ENCODE data around the gene ITGB7. TPM values are rescaled to one million over a fixed set of nuclear protein-coding genes. Genes with fewer than 3 reads are reported as not detected.
A peak's percentile ranks its signal among the peaks of the same experiment; 100 is the strongest.
"Not testable (repeated sequence)": the region's sequence is repeated elsewhere in the genome, so short reads cannot be mapped to it uniquely, and the experiment has no call there.

The ITGB7 gene
- total RNA-seq, 1 experiment from 2014 or later = 29.2 TPM

DNA sequence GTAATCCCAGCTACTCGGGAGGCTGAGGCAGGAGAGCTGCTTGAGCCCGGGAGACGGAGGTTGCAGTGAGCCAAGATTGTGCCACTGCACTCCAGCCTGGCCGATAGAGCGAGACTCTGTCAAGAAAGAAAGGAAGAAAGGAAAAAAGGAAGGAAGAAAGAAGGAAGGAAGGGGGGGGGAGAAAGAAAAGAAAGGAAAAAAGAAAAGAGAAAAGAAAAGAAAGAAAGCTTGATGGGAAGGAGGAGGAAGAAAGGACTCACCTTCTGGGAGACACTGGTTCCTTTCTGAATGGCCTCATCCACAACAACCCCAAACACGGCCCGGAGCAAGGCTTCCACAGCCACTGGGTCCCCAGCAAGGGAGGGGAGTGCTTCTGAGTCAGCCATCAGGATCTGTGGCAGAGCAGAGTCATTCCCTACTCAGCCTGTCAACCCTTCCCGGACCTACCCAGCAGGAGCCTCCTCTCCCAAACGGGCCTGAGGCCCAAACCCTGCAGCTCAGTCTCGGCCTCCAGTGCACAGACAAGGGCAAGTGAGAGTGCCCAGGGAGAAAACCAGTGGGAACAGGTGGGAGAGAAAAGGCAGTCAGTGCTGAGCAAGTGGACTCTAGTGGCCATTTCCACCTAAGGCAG lies 33.9 kb downstream of the ITGB7 start:
- in situ Hi-C loops (cut with HindIII; ENCODE audit: low pct_unique_long_range_greater_than_20kb, low sequenced_read_pairs) = no loop called here

DNA sequence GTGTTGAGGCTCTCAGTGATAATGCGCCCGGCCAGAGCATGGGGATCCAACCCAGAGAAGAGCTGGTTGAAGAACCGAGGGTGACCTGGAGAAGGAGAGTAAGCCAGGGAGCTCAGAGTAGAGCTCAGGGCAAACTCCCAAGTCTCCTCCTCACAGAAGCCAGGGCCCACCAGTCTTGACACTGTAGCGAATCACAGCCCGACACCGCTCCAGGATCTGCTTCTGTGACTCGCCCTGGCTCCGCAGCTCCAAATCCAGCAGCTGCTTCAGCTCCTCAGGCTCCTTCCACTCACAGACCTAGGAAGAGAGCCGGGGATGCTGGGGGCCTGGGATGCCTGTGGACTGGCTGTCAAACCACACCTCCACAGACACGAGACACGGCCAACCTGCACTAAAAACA lies 34.7 kb downstream of the ITGB7 start:
- no peak for DNase-seq (ENCODE audit: low read depth, low spot score)
- in situ Hi-C loops (cut with HindIII; ENCODE audit: low pct_unique_long_range_greater_than_20kb, low sequenced_read_pairs) = no loop called here

More for the DNA sequence above, 33.9 kb downstream of the ITGB7 start:
- no peak for DNase-seq (ENCODE audit: low read depth, low spot score)

DNA sequence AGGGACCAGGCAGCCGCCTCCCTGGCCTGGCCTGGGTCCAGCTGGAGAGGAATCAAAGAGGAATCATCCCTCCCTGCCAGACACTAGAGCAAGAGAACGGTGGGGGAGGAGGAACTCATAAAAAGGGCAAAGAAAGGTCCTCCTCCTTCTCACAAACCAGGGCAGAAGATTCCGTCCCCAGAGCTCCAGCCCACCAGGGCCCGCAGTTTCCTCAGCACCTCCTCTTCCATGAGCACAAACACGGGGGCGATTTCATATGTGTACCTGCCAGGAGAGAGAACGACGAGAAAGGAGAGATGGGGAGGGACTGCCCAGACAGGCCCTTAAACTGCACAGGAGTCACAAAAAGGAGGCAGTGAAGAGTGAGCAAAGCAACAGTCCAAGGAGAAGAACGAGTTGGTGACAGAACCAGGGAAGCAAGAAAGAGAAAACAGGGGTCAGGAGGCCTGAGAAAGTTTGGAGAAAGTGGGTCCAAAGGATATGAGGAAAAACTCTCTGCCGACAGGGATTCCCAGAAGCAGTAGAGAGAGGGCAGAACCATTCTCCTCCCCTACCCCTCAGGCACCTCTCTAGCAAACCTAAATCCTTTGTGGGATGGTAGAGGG lies 35.2 kb downstream of the ITGB7 start:
- DNase-seq (ENCODE audit: low read depth, low spot score) = no peak
- in situ Hi-C loops (cut with HindIII; ENCODE audit: low pct_unique_long_range_greater_than_20kb, low sequenced_read_pairs) = no loop called here

GRCh38 chr12:53170876-53171724 lies 36.0 kb downstream of the ITGB7 start:
- no peak for DNase-seq (ENCODE audit: low read depth, low spot score)
- in situ Hi-C loops (cut with HindIII; ENCODE audit: low pct_unique_long_range_greater_than_20kb, low sequenced_read_pairs) = no loop called here

DNA sequence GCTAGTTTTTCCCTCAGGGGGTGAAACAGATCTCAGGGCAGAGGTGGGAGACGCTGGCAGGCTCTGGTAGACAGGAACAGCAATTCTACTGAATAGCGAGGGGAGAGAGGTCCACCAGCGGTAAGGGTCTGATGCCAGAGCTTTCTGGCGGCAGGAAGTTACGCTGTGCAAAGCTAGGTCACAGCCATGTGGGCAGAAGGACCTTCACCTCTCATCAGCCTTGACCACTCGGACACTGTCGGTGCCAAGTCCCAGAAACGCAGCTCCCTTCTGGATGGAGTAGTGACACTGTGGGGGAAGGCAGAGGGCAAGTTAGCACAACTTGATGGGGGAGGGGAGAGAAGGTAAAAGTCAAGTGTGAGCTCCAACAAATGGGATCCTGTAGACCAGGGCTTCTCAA lies 36.8 kb downstream of the ITGB7 start:
- no peak for DNase-seq (ENCODE audit: low read depth, low spot score)
- in situ Hi-C loops (cut with HindIII; ENCODE audit: low pct_unique_long_range_greater_than_20kb, low sequenced_read_pairs) = no loop called here

GRCh38 chr12:53169644-53170043 lies 37.4 kb downstream of the ITGB7 start:
- in situ Hi-C loops (cut with HindIII; ENCODE audit: low pct_unique_long_range_greater_than_20kb, low sequenced_read_pairs) = no loop called here
- no peak for DNase-seq (ENCODE audit: low read depth, low spot score)

- DNase-seq (ENCODE audit: low read depth, low spot score) = no peak
- in situ Hi-C loops (cut with HindIII; ENCODE audit: low pct_unique_long_range_greater_than_20kb, low sequenced_read_pairs) = no loop called here
Observed at GRCh38 chr12:53166837-53167236, 40.2 kb downstream of the ITGB7 start.

DNA sequence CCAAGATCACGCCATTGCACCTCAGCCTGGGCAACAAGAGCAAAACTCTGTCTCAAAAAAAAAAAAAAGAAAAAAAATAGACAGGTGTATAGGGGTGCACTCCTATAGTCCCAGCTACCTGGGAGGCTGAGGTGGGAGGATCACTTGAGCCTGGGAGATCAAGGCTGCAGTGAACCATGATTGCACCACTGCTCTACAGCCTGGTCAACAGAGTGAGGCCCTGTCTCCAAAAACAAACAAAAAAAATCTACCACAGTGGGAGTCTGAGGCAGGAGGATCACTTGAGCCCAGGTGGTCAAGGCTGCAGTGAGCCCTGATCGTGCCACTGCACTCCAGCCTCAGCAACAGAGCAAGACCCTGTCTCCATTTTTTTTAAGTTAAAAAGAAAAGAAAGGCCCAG lies 44.0 kb downstream of the ITGB7 start:
- in situ Hi-C loops (cut with HindIII; ENCODE audit: low pct_unique_long_range_greater_than_20kb, low sequenced_read_pairs); DNase-seq (ENCODE audit: low read depth, low spot score): not testable (repeated sequence)

- in situ Hi-C loops (cut with HindIII; ENCODE audit: low pct_unique_long_range_greater_than_20kb, low sequenced_read_pairs) = no loop called here
- no peak for DNase-seq (ENCODE audit: low read depth, low spot score)
Observed at GRCh38 chr12:53161119-53161911, 45.7 kb downstream of the ITGB7 start.

GRCh38 chr12:53160673-53161072 lies 46.4 kb downstream of the ITGB7 start:
- in situ Hi-C loops (cut with HindIII; ENCODE audit: low pct_unique_long_range_greater_than_20kb, low sequenced_read_pairs) = no loop called here
- no peak for DNase-seq (ENCODE audit: low read depth, low spot score)

GRCh38 chr12:53160000-53160399 lies 47.1 kb downstream of the ITGB7 start:
- DNase-seq (ENCODE audit: low read depth, low spot score) = no peak
- in situ Hi-C loops (cut with HindIII; ENCODE audit: low pct_unique_long_range_greater_than_20kb, low sequenced_read_pairs) = no loop called here

DNA sequence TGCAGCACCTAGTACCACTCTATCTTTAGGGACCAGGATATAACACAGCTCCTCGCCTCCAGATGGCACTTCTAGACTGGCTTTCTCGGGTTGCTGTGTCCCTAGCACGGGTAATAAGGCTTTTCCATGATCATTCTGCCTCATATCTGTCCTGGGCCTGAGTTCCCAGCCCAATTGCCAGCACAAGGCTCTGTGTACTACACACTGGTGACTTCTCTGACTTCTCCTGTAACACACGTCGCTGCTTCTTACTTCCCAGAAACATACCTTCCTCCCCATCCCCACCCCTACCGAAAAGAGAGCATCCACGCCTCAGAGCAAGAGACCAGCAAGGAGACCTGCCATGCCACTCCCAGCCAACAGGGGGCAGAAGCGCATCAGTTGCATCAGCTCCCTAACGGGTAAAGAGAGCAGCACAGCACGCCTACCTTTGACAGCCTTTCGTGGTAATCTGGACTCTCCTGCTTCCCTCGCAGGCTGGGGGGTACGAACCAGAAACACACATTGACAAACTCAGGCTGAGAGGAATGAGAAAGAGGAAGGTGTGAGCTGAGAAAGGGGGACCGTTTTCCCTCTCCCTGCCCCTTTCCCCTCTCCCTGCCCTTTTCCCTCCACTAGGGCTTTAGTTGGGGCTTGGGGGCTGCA lies 47.7 kb downstream of the ITGB7 start:
- in situ Hi-C loops (cut with HindIII; ENCODE audit: low pct_unique_long_range_greater_than_20kb, low sequenced_read_pairs) = no loop called here
- peak; percentile 88 for DNase-seq (ENCODE audit: low read depth, low spot score)

DNA sequence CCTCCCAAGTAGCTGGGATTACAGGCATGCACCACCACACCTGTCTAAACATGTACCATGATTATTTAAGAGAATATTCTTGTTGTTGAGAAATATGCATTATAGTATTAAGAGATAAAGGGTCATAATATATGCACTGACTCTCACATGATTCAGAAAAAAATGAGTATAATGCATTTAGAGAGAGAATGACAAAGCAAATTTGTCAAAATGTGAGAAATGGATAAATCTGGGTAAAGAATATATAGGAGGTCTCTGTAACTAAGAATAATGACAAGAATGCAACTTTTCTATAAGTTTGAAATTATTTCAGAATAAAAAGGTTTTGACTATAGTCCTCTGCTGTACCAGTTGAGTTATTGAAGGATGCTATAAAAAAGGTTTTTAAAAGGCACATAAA lies 54.7 kb downstream of the ITGB7 start:
- in situ Hi-C loops (cut with HindIII; ENCODE audit: low pct_unique_long_range_greater_than_20kb, low sequenced_read_pairs) = no loop called here
- DNase-seq (ENCODE audit: low read depth, low spot score) = no peak

GRCh38 chr12:53151039-53151438 lies 56.0 kb downstream of the ITGB7 start:
- no peak for DNase-seq (ENCODE audit: low read depth, low spot score)
- in situ Hi-C loops (cut with HindIII; ENCODE audit: low pct_unique_long_range_greater_than_20kb, low sequenced_read_pairs) = no loop called here

DNA sequence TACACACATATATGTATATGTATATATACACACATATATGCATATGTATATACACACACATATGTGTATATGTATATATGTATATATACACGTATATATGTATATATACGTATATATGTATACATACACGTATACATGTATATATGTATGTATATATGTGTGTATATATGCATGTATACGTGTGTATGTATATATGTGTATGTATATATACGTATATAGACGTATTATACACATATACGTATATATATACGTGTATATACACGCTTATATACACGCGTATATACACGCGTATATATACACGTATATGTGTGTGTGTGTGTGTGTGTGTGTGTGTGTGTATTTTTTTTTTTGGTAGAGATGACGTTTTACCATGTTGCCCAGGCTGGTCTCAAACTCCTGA lies 59.4 kb downstream of the ITGB7 start:
- in situ Hi-C loops (cut with HindIII; ENCODE audit: low pct_unique_long_range_greater_than_20kb, low sequenced_read_pairs) = no loop called here
- DNase-seq (ENCODE audit: low read depth, low spot score) = no peak

DNA sequence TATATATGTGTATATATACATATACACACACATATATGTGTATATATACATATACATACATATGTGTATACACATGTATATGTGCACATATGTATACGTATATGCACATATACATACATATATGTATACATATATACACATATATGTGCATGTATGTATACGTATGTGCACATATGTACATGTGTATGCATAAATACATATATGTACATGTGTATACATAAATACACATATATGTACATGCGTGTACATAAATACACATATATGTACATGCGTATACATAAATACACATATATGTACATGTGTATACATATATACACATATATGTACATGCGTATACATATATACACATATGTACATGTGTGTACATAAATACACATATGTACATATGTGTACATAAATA lies 59.9 kb downstream of the ITGB7 start:
- in situ Hi-C loops (cut with HindIII; ENCODE audit: low pct_unique_long_range_greater_than_20kb, low sequenced_read_pairs) = no loop called here
- DNase-seq (ENCODE audit: low read depth, low spot score) = no peak

DNA sequence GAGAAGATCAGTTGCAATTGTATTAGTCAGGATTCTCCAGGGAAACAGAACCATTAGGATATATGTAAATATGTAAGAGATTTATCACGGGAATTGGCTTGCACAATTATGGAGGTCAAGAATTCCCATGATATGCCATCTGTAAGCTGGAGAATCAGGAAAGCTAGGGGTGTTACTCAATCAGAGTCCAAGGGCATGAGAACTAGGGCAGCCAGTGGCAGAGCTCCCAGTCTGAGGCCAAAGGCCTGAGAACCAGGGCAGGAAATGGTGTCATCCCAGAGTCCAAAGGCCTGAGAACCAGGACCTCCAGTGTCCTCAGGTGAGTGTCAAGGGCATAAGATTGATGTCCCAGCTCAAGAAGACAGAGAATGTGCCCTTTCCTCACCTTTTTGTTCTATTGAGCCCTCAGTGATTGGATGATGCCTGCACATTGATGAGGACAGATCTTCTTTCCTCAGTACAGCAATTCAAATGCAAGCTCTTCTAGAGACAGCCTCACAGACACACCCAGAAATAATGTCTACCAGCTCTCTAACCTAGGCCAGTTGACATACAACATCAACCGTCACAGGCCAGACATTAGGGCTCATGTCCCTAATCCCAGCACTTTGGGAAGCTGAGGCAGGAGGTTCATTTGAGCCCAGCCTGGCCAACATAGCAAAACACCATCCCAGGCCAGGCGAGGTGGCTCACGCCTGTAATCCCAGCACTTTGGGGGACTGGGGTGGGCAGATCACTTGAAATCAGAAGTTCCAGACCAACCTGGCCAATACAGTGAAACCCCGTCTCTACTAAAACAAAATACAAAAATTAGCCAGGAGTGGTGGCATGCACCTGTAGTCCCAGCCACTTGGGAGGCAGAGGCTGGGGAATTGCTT lies 61.4 kb downstream of the ITGB7 start:
- no peak for DNase-seq (ENCODE audit: low read depth, low spot score)

More for the DNA sequence above, 61.4 kb downstream of the ITGB7 start:
- in situ Hi-C loops (cut with HindIII; ENCODE audit: low pct_unique_long_range_greater_than_20kb, low sequenced_read_pairs) = no loop called here
